ENCODE measurements around the gene CLTCL1.

- TF ChIP-seq CTCF (IDR thresholded peaks at IDR 0.05) (no peak), POLR2AphosphoS5 (IDR thresholded peaks at IDR 0.05; ENCODE audit: insufficient read depth in 1 of 2, low read depth in 1 of 2) (no peak)
These were observed 16.4 kb downstream of the CLTCL1 start for GRCh38 chr22:19275104-19275503.
